ENCODE results near the gene FANCL.
"Not testable (repeated sequence)": the region's sequence is repeated elsewhere in the genome, so short reads cannot be mapped to it uniquely, and the experiment has no call there.

FANCL gene

DNA sequence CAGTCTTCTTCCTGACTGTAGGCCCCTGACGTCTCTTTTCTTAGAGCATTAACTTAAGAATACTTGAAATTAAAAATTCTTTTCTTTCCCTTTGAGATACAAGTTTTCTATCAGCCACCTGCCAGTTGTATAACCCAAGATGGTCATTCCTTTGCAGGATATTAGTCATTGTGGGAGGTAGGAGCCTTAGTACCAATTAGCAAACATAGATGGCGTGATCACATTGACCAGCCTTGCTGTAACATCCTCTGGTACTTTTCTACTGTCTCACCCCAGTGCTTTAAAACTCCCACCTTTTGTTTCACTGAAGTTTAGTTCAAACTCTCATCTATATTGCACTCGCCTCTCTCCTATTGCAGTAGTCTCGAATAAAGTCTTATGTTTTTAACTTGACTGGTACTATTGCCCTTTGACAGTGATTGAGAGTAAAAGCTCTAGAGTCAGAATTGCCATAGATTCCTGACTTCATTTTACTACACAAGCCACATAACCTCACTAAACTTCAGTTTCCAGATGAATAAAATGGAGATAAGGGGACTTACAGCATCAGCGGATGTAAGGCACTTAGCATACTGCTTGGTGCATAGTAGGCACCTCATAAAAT, 120.4 kb downstream of the FANCL start:
- Histone ChIP-seq H3K9me3 (ENCODE audit: control insufficient read depth, insufficient read depth, low read depth, low read length) (no peaks in the 10 kb centered on the region), H3K36me3 (ENCODE audit: control insufficient read depth, insufficient read depth, low read length) (peaks cover 5% of the 10 kb centered on the region; the same call in 1 of the 2 replicates), H3K27ac (ENCODE audit: low read depth, low read length) (no peak overlapping the region), H3K9ac (ENCODE audit: low read length) (no peak overlapping the region), H3K27me3 (ENCODE audit: control insufficient read depth, insufficient read depth, low read length) (no peaks in the 10 kb centered on the region), H3K4me1 (ENCODE audit: control insufficient read depth, insufficient read depth, low read length) (no peaks in the 10 kb centered on the region), H3K4me3 (ENCODE audit: low read depth, low read length) (no peak overlapping the region)

DNA sequence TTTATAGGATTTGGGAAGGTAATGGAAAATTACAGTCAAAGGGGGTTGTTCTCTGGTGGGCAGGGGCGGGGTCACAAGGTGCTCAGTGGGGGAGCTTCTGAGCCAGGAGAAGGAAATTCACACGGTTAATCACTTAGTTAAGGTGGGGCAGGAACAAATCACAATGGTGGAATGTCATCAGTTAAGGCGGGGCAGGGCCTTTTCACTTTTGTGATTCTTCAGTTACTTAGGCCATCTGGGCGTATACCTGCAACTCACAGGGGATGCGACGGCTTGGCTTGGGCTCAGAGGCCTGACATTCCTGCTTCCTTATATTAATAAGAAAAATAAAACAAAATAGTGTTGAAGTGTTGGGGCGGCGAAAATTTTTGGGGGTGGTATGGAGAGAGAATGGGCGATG, 127.6 kb downstream of the FANCL start:
- not testable (repeated sequence) for H3K27ac ChIP-seq (ENCODE audit: low read depth, low read length); H3K4me3 ChIP-seq (ENCODE audit: low read depth, low read length); H3K9ac ChIP-seq (ENCODE audit: low read length)

DNA sequence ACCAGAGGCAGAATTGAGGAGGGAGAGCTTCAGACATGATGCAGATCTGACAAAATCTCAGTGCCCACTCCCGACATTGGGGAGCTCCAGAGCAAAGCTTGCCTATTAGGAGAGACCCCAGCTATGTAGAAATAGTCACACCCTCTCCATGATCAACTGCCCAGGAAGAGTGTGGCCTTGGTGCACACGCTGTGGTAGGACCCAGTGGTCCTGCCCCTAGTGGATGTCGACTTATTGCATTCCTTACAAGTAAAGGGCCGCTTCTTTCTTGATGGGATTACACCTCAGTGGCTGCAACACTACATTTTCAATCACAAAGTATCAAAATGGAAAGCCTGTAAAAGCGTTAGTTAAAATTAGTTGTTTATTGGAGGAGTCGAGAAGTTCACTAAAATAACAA, 130.4 kb downstream of the FANCL start:
- H3K36me3 ChIP-seq (ENCODE audit: control insufficient read depth, insufficient read depth, low read length), result no peaks in the 10 kb centered on the region
- no peak overlapping the region for H3K9ac ChIP-seq (ENCODE audit: low read length)
- no peak overlapping the region for H3K27ac ChIP-seq (ENCODE audit: low read depth, low read length)
- no peaks in the 10 kb centered on the region for H3K27me3 ChIP-seq (ENCODE audit: control insufficient read depth, insufficient read depth, low read length)
- H3K4me3 ChIP-seq (ENCODE audit: low read depth, low read length), result no peak overlapping the region
- no peaks in the 10 kb centered on the region for H3K9me3 ChIP-seq (ENCODE audit: control insufficient read depth, insufficient read depth, low read depth, low read length)
- H3K4me1 ChIP-seq (ENCODE audit: control insufficient read depth, insufficient read depth, low read length), result peaks cover 9% of the 10 kb centered on the region; the same call in 1 of the 2 replicates

More for the DNA sequence above, 127.6 kb downstream of the FANCL start:
- not testable (repeated sequence) for H3K27me3 ChIP-seq (ENCODE audit: control insufficient read depth, insufficient read depth, low read length); H3K4me1 ChIP-seq (ENCODE audit: control insufficient read depth, insufficient read depth, low read length); H3K9me3 ChIP-seq (ENCODE audit: control insufficient read depth, insufficient read depth, low read depth, low read length); H3K36me3 ChIP-seq (ENCODE audit: control insufficient read depth, insufficient read depth, low read length)

DNA sequence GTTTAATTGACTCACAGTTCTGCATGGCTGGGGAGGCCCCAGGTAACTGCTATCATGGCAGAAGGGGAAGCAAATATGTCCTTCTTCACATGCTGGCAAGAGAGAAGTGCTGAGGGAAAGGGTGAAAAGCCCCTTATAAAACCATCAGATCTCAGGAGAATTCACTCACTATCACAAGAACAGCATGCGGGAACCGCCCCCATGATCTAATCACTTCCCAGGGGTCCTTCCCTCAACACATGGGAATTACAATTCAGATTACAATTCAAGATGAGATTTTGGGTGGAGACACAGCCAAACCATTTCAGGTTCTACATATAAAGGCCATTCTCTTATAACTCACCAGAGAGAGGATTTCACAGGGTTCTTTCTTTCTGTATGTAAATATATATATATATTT, 131.6 kb downstream of the FANCL start:
- Histone ChIP-seq H3K4me1 (ENCODE audit: control insufficient read depth, insufficient read depth, low read length) (peaks cover 9% of the 10 kb centered on the region; the same call in 1 of the 2 replicates), H3K9me3 (ENCODE audit: control insufficient read depth, insufficient read depth, low read depth, low read length) (no peaks in the 10 kb centered on the region), H3K27me3 (ENCODE audit: control insufficient read depth, insufficient read depth, low read length) (no peaks in the 10 kb centered on the region), H3K4me3 (ENCODE audit: low read depth, low read length) (no peak overlapping the region), H3K27ac (ENCODE audit: low read depth, low read length) (no peak overlapping the region), H3K9ac (ENCODE audit: low read length) (no peak overlapping the region), H3K36me3 (ENCODE audit: control insufficient read depth, insufficient read depth, low read length) (no peaks in the 10 kb centered on the region)
